Transverse colon (tissue), 3 donors: ENCODE data around the gene FUNDC1.

ENCODE experiments used
- POLR2A ChIP-seq: fragments of 450-650 bp; IDR thresholded peaks from one replicate; pipeline ENCODE4 v1.6.1; 2016; ENCODE audit warnings: antibody characterized with exemption, mild to moderate bottlenecking, moderate library complexity
- TF ChIP-seq, protein P1 (sequence below), 5 experiments: fragments of 200-600 bp in 3 of 5; fragments of 450-650 bp in 2 of 5; sonication (generic) in 3 of 5; IDR thresholded peaks; 1 replicate in 2 of 5; 2 replicates in 3 of 5; pipeline ENCODE4 v1.5.1; 2016 to 2017; ENCODE audit warnings: antibody characterized with exemption in 5 of 5, inconsistent platforms in 3 of 5, mild to moderate bottlenecking in 2 of 5, moderate library complexity in 1 of 5

DNA sequence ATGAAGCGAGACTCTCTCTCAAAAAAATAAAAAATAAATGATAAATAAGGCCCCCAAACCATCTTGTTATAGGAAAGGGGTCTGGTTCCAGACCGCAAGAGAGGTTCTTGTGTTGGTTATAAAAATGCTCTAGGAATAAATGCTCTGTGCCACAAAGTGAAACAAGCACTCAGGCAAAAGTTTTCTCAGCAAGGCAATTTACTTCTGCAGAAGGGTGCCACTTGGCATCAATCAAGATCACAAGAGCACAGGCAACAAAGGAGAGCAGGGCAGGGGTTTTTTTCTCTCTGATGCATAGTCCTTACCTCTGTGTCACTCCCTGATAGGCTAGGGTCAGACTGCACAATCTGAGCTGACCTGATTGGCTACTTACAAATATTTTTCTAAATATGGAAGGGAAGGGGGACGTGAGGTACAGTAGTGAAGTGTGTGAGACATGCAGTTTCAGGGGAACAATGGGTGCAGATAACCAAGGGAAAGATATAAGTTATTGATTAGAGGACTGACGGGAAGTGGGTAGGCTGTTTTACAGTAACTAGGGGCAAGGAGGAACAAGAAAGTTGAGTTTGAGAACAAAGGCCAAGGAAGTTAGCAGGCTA, 29.8 kb upstream of the FUNDC1 start:
- TF ChIP-seq, protein P1, sequence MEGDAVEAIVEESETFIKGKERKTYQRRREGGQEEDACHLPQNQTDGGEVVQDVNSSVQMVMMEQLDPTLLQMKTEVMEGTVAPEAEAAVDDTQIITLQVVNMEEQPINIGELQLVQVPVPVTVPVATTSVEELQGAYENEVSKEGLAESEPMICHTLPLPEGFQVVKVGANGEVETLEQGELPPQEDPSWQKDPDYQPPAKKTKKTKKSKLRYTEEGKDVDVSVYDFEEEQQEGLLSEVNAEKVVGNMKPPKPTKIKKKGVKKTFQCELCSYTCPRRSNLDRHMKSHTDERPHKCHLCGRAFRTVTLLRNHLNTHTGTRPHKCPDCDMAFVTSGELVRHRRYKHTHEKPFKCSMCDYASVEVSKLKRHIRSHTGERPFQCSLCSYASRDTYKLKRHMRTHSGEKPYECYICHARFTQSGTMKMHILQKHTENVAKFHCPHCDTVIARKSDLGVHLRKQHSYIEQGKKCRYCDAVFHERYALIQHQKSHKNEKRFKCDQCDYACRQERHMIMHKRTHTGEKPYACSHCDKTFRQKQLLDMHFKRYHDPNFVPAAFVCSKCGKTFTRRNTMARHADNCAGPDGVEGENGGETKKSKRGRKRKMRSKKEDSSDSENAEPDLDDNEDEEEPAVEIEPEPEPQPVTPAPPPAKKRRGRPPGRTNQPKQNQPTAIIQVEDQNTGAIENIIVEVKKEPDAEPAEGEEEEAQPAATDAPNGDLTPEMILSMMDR (IDR thresholded peaks at IDR 0.05), result no peak
- TF ChIP-seq POLR2A, result no peak
